Activated naive CD4-positive, alpha-beta T cell treated with anti-CD3 and anti-CD28 coated beads for 36 hours (primary cell): ENCODE results near the gene ZNF524. TPM values are rescaled to one million over a fixed set of nuclear protein-coding genes. Genes with fewer than 3 reads are reported as not detected.

Experiments used
- CTCF ChIA-PET: fragments of 350-600 bp; sonication (Branson Sonifier 250); formaldehyde crosslinking; loops from one replicate; lab custom pipeline; 2021; ENCODE audit warnings: antibody characterized with exemption; lab: Charles Lee
- DNase-seq: peaks from one replicate; pipeline ENCODE4 v3.0.0-alpha.2; 2020
- H3K27ac Mint-ChIP-seq: one replicate; pipeline ENCODE4 v1.8.0; 2021; ENCODE audit warnings: mild to moderate bottlenecking, mixed read lengths
- H3K27me3 Mint-ChIP-seq: one replicate; pipeline ENCODE4 v1.8.0; 2021; ENCODE audit warnings: low read depth, mixed read lengths
- H3K36me3 Mint-ChIP-seq: one replicate; pipeline ENCODE4 v1.8.0; 2021; ENCODE audit warnings: low read depth, mixed read lengths
- H3K4me1 Mint-ChIP-seq: one replicate; pipeline ENCODE4 v1.8.0; 2021; ENCODE audit warnings: low read depth, mixed read lengths
- H3K4me3 Mint-ChIP-seq: one replicate; pipeline ENCODE4 v1.8.0; 2021; ENCODE audit warnings: mild to moderate bottlenecking, moderate library complexity, mixed read lengths
- H3K9me3 Mint-ChIP-seq: one replicate; pipeline ENCODE4 v1.8.0; 2021; ENCODE audit warnings: mixed read lengths
- intact Hi-C: fragments of 100-400 bp; cut with micrococcal nuclease; formaldehyde crosslinking; loops from one replicate; pipeline ENCODE4 v1.15.1; 2023
- total RNA-seq, 2 experiments: library from RNA; stranded (reverse); gene quantifications; one replicate each; pipeline ENCODE4 v1.2.3, GENCODE V29; 2021

Gene ZNF524
- total RNA-seq, 2 experiments from 2014 or later: 20.9 to 23.0 TPM

DNA sequence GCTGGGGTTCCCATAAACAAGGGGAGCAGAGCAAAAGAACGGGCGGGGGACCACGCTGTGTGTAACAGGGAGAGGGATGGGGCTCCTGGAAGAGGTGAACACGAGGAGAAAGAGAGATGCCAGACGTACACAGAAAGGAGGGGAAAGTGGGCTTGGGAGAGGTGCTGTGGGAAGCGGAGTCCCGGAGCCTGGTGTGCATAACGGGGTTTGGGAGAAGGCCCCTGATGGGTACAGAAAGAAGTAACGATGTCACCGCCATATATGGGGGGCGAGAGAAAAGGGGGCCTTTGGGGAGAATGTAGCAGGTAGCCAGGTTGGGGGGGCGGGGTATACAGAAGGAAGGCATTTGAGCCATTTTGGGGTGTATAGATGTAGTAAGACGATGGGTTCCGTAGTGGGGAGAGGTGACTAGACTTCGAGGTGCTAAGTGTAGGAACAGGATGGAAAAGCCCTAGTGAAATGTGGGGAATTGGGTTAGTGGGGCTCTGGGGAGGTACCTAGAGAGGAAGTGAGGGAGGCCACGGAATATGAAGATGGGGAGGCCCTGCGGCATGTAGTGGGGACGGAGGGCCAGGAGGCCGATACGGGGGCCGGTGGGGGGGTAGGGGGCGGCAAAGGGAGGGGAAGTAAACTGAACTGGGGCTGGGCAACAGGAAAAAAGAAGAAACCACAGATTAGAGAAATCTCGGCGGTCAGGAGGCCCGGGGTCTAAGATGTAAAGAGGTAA, 41.5 kb downstream of the ZNF524 start:
- peak; percentile 36 for DNase-seq
- CTCF ChIA-PET: interaction anchor here (1.7 kb wide), 1 partner anchor 13 kb away, joined by 7 read pairs; the partner anchor contains the start of gene U2AF2
- intact Hi-C loops: loop anchor here (5.0 kb wide), 3 partner anchors 34 to 384 kb away; partner anchors contain the start of genes PPP6R1, RPL28 and ZNF865
- Mint-ChIP-seq H3K27me3 (no peaks in the 10 kb centered on the region), H3K9me3 (no peaks in the 10 kb centered on the region), H3K36me3 (peaks cover 23% of the 10 kb centered on the region), H3K27ac (peak overlapping the region; percentile 90), H3K4me3 (peak overlapping the region; percentile 93), H3K4me1 (peaks cover 50% of the 10 kb centered on the region)

DNA sequence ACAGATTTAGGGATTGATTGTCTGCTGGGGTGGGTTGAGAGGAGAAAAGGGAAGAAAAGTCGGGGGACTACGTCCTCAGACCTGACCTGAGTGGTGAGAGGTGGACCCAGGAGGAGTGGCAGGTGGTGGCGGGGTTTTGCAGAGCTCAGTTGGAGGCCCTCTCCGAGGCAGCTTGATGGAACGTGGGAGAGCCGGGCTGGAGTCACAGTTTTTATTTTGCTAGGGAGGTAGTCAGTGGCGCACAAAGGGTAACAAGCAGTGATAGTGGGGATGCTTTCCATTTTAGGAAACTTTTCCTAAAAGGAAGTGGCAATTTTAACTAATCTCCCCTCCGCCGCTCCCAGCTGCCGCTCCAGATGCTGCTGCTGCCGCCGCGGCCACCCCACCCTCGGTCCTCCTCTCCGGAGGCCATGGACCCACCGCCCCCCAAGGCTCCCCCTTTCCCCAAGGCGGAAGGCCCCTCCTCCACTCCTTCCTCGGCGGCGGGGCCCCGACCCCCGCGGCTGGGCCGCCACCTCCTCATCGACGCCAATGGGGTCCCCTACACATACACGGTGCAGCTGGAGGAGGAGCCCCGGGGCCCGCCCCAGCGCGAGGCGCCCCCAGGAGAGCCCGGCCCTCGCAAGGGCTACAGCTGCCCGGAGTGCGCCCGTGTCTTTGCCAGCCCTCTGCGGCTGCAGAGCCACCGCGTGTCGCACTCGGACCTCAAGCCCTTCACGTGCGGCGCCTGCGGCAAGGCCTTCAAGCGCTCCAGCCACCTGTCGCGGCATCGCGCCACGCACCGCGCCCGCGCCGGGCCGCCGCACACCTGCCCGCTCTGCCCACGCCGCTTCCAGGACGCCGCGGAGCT, 42.3 kb downstream of the ZNF524 start:
- intact Hi-C loops: loop anchor here (1.0 to 5.0 kb wide), 5 partner anchors 7 to 385 kb away; partner anchors contain the start of genes PPP6R1, RPL28 and ZNF865
- Mint-ChIP-seq H3K9me3 (no peaks in the 10 kb centered on the region), H3K36me3 (peaks cover 25% of the 10 kb centered on the region), H3K4me1 (peaks cover 50% of the 10 kb centered on the region), H3K27ac (peak overlapping the region; percentile 96), H3K27me3 (no peaks in the 10 kb centered on the region), H3K4me3 (peak overlapping the region; percentile 93)
- CTCF ChIA-PET: interaction anchor here (1.7 kb wide), 1 partner anchor 12 kb away, joined by 7 read pairs; the partner anchor contains the start of gene U2AF2
- peak; percentile 47 for DNase-seq

DNA sequence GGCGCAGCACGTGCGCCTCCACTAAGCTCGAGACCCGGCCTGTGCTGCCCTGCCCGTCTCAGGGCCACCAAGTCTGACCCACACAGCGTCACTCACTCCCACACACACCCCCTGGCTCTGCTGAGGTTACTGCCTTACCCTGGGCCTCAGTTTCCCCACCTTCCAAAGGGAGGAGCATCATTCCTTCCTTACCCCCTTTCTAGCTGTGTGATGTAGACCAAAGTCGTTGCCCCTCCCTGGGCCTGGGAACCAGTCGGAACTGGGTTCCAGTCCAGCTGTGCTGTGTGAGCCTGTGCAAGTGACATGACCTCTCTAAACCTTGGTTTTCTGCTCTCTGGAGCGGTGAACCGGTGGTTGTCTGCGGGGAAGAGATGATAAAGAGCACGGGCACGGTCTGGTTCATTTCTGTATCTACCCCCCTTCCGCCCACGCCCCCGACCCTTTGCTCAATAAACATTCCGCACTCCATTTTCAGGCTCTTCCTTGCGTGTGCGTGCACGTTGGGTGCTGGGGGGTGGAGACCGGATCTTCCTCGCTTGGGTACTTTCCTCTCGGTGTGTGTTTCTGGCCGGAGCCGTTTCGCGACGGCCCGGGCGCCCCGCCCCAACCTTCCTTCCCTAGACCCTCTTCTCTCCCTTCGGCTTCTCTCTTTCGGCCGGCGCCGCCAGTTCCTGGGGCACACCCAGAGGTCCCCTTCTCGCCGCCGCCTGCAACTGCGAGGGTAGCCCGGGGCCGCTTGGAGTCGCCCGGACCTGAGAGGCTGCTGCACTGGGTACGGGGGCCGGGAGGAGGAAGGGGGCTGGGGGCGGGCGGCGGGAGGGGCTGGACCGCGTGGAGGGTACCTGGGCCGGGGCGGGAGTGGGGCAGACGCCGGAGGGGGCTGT, 43.2 kb downstream of the ZNF524 start, which contains the start of gene ZNF581:
TSS of gene ZNF581 (plus strand) at position 647 of the 884 bp plus-strand sequence. CDS start 923 bp downstream, outside the sequence.
- H3K36me3 Mint-ChIP-seq: peaks cover 21% of the 10 kb centered on the region
- CTCF ChIA-PET: interaction anchor here (1.2 to 1.7 kb wide), 2 partner anchors 11 kb away, joined by 4 to 7 read pairs; partner anchors contain the start of gene U2AF2

DNA sequence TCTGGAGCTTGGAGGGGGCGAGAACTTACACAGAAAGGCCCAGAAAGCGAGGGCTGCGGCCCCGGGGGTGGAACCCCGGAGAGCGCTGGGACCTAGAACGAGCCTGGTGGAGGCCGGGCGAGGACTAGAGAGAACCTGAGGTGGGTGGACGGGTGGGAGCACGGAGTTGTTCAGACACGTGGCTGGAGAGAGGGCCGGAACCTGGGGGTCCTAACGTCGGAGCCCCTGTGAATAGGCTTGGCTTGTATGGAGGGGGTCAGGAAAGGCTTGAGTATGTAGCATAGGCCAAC, 43.7 kb downstream of the ZNF524 start:
- H3K27ac Mint-ChIP-seq: peak overlapping the region; percentile 83
- CTCF ChIA-PET: interaction anchor here (1.2 kb wide), 1 partner anchor 11 kb away, joined by 4 read pairs; no protein-coding TSS in a partner anchor
- H3K4me3 Mint-ChIP-seq: peak overlapping the region; percentile 93
- DNase-seq: no peak
- H3K9me3 Mint-ChIP-seq: no peaks in the 10 kb centered on the region
- peaks cover 18% of the 10 kb centered on the region for H3K36me3 Mint-ChIP-seq
- peaks cover 47% of the 10 kb centered on the region for H3K4me1 Mint-ChIP-seq
- intact Hi-C loops: loop anchor here (1.0 to 5.0 kb wide), 5 partner anchors 9 to 387 kb away; partner anchors contain the start of genes PPP6R1, RPL28 and ZNF865
- no peaks in the 10 kb centered on the region for H3K27me3 Mint-ChIP-seq

More for the DNA sequence above, 43.2 kb downstream of the ZNF524 start, which contains the start of gene ZNF581:
- Mint-ChIP-seq H3K4me1 (peaks cover 45% of the 10 kb centered on the region), H3K9me3 (no peaks in the 10 kb centered on the region), H3K27ac (peak within 1 kb of the TSS; percentile 96), H3K27me3 (no peaks in the 10 kb centered on the region), H3K4me3 (peak within 1 kb of the TSS; percentile 93)
- intact Hi-C loops: loop anchor here (1.0 to 5.0 kb wide), 5 partner anchors 8 to 386 kb away; partner anchors contain the start of genes PPP6R1, RPL28 and ZNF865
- peak; percentile 82 for DNase-seq

DNA sequence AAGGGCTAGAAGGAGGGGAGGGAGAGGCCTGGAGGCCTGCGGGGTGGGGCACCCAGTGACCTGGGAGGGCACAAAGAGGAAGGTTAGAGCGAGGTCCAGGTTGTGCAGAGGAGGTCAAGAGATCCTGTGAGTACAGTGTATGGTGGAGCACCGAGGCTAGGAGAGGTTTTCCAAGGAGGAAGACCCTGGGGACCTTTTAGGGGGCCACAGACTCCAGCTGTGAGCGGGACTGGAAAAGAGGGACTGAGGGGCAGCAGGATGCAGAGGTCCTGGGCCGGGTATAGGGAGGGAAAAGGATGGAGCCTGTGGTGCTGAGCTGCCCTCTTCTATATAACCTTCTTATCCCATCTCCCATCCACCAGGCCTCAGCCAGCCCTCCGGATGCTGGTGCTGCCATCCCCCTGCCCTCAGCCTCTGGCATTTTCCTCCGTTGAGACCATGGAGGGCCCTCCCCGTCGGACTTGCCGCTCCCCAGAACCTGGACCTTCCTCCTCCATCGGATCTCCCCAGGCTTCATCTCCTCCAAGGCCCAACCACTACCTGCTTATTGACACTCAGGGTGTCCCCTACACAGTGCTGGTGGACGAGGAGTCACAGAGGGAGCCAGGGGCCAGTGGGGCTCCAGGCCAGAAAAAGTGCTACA, 44.2 kb downstream of the ZNF524 start:
- Mint-ChIP-seq H3K9me3 (no peaks in the 10 kb centered on the region), H3K4me1 (peaks cover 48% of the 10 kb centered on the region), H3K36me3 (peaks cover 15% of the 10 kb centered on the region), H3K27me3 (no peaks in the 10 kb centered on the region), H3K4me3 (peak overlapping the region; percentile 93), H3K27ac (peak overlapping the region; percentile 83)
- intact Hi-C loops: loop anchor here (5.0 kb wide), 3 partner anchors 37 to 387 kb away; partner anchors contain the start of genes PPP6R1, RPL28 and ZNF865
- CTCF ChIA-PET: interaction anchor here (1.2 kb wide), 1 partner anchor 10 kb away, joined by 4 read pairs; no protein-coding TSS in a partner anchor
- no peak for DNase-seq

DNA sequence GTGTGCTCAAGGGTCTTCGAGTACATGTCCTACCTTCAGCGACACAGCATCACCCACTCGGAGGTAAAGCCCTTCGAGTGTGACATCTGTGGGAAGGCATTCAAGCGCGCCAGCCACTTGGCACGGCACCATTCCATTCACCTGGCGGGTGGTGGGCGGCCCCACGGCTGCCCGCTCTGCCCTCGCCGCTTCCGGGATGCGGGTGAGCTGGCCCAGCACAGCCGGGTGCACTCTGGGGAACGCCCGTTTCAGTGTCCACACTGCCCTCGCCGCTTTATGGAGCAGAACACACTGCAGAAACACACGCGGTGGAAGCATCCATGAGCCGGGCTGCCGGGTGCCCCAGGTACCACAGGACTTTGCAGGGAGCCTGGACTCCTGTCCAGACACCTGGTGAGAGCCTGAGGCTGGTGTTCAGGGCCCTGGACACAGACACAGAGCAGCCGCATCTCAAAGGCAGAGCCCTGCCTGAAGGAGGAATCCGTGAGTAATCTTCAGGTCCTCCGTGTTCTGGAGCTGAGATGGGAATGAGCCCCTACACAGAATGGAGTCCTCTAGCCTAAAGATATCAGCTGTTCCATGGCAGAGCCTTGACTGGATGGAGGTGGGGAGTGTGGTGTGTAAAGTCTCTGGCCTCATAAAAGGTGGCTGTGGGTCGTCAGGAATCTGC, 44.9 kb downstream of the ZNF524 start:
- CTCF ChIA-PET: interaction anchor here (0.5 to 2.9 kb wide), 3 partner anchors 8 to 12 kb away, joined by 3 to 20 read pairs (median 4); no protein-coding TSS in a partner anchor
- peak overlapping the region; percentile 93 for H3K4me3 Mint-ChIP-seq
- no peaks in the 10 kb centered on the region for H3K27me3 Mint-ChIP-seq
- peaks cover 14% of the 10 kb centered on the region for H3K36me3 Mint-ChIP-seq
- peaks cover 49% of the 10 kb centered on the region for H3K4me1 Mint-ChIP-seq
- no peak for DNase-seq
- no peaks in the 10 kb centered on the region for H3K9me3 Mint-ChIP-seq
- peak overlapping the region; percentile 83 for H3K27ac Mint-ChIP-seq
- intact Hi-C loops: loop anchor here (5.0 kb wide), 3 partner anchors 38 to 388 kb away; partner anchors contain the start of genes PPP6R1, RPL28 and ZNF865

DNA sequence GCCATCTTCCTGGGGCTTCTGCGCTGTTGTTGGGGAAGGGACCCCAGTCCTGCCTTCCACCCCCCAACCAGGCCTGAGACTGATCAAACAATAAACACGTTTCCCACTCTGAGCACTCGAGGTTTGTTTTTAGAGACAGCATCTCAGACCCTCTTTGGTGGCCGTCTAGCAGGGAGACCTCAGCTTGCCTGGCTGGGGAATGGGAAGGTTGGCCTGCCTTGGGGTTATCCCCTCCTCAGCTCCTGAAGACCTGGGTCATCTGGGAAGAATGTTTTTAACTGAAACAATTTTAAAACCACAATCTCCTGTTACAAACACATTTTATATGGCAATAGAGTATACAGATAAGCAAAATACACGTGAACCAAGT, 45.4 kb downstream of the ZNF524 start:
- intact Hi-C loops: no loop called here
- Mint-ChIP-seq H3K27me3 (no peaks in the 10 kb centered on the region), H3K36me3 (peaks cover 14% of the 10 kb centered on the region), H3K4me3 (peak overlapping the region; percentile 53), H3K4me1 (peaks cover 49% of the 10 kb centered on the region), H3K27ac (peak overlapping the region; percentile 13), H3K9me3 (no peaks in the 10 kb centered on the region)
- DNase-seq: no peak
- CTCF ChIA-PET: interaction anchor here (0.7 to 2.9 kb wide), 3 partner anchors 9 to 167 kb away, joined by 3 to 20 read pairs (median 4); no protein-coding TSS in a partner anchor

DNA sequence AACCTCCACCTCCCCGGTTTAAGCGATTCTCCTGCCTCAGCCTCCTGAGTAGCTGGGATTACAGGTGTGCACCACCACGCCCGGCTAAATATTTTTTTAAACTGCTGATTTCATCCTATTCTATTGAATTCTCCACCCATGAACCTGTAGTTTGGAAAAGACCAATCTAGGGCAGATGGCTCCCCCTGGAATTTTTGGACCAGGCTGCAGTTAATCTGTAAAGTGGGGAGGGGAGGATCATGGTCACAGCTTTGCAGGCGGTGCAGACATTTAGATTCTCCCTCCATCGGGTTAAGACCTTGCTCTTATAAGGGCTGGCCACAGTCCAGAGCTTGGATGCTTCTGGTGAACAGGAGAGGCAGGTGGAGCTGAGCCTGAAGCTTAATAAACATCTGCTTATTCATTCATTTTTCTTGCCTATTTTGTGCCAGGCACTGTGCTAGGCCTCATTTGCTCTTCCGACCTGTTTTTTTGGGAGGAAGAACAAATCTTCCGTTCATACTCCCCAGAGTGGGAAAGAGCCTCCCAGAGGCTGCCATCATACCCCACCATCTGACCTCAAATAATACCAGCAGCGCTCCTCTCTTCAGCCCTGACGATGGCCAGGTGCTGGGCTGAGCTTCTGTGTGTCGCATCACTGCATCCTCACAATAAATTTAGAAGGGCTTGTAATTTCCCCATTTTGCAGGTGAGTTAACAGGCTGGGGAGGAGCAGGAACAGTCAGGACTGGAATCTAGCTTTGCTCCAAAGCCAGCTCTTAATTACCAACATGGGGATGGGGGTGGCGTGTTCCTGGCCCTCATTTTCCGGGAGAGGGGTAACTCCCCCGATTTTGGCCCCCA, 47.0 kb downstream of the ZNF524 start:
- peak overlapping the region; percentile 85 for H3K27ac Mint-ChIP-seq
- intact Hi-C loops: no loop called here
- peak overlapping the region; percentile 77 for H3K4me3 Mint-ChIP-seq
- H3K4me1 Mint-ChIP-seq: peaks cover 53% of the 10 kb centered on the region
- H3K9me3 Mint-ChIP-seq: no peaks in the 10 kb centered on the region
- no peaks in the 10 kb centered on the region for H3K27me3 Mint-ChIP-seq
- no peak for DNase-seq
- CTCF ChIA-PET: interaction anchor here (0.6 to 2.9 kb wide), 6 partner anchors 9 to 180 kb away, joined by 3 to 20 read pairs (median 6); partner anchors contain the start of gene ZNF865
- H3K36me3 Mint-ChIP-seq: peaks cover 15% of the 10 kb centered on the region

DNA sequence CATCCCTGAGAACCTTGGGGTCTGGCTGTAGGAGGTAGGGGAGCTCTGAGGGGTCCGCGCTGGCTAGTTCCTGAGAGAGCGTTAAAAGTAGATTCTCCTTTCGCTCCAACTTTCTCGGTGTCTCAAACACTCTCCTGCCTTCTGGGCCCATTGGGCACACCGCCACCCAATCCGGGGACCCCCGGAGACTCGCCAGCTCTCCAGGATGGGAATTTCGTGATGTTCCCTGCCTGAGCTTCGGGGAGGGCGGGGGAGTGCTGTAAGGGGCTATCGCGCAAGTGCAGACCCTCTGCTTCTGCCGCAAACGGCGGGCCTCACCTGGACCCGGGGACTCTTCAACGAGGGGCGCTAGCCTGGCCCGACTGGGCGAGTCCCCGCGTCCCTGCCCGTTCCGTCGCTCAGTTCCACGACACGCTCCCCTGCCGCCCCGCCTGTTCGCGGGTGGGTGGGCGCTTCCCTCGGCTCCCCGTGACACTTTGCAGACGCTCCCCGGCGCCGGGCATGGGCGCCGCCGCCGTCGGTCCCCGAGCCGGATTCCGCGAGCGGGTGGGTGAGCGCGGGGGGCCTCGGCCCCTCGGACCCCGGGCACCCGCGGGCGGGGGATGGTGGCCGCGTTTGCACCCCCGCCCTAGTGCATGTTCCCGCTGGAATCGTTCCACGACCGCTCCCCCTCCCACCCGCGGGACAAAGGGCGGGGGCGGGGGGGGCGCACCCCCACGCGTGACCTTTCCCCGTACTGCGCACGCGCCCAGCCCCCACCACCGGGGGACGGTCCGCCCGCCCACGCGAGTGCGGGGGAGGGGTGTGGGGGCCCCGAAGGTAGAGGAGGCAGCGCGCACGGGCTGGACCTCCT, 47.9 kb downstream of the ZNF524 start, which contains the start of gene CCDC106:
TSS of gene CCDC106 (plus strand) at position 481 of the 853 bp plus-strand sequence. CDS start 835 bp downstream, outside the sequence.
- Mint-ChIP-seq H3K36me3 (peaks cover 16% of the 10 kb centered on the region), H3K4me1 (peaks cover 53% of the 10 kb centered on the region), H3K4me3 (peak within 1 kb of the TSS; percentile 77), H3K27me3 (no peaks in the 10 kb centered on the region), H3K9me3 (no peaks in the 10 kb centered on the region), H3K27ac (peak within 1 kb of the TSS; percentile 85)
- intact Hi-C loops: no loop called here
- CTCF ChIA-PET: interaction anchor here (0.6 to 2.9 kb wide), 5 partner anchors 10 to 180 kb away, joined by 3 to 20 read pairs (median 6); partner anchors contain the start of gene ZNF865
- peak; percentile 49 for DNase-seq
